Measurements from ENCODE around the gene LDB1.

Gene LDB1

GRCh38 chr10:102113956-102114857 is 6.0 kb downstream of the LDB1 start:
- DNase-seq (ENCODE audit: insufficient read length, low spot score) (no peak), FAIRE-seq (no peak)

- DNase-seq (ENCODE audit: insufficient read length, low spot score), result no peak
- FAIRE-seq, result no peak
These were observed 6.8 kb downstream of the LDB1 start for GRCh38 chr10:102113261-102113955.

- no peak for DNase-seq (ENCODE audit: insufficient read length, low spot score)
- no peak for FAIRE-seq
These were observed 7.9 kb downstream of the LDB1 start for GRCh38 chr10:102112210-102112817.

GRCh38 chr10:102111276-102111675 is 8.9 kb downstream of the LDB1 start:
- no peak for DNase-seq (ENCODE audit: insufficient read length, low spot score)
- no peak for FAIRE-seq

- DNase-seq (ENCODE audit: insufficient read length, low spot score) (no peak), FAIRE-seq (no peak)
These were observed 10.7 kb downstream of the LDB1 start for GRCh38 chr10:102109166-102110116.

- FAIRE-seq (no peak), DNase-seq (ENCODE audit: insufficient read length, low spot score) (no peak)
These were observed 13.2 kb downstream of the LDB1 start for GRCh38 chr10:102106998-102107397.

GRCh38 chr10:102102421-102102820 is 17.7 kb downstream of the LDB1 start:
- DNase-seq (ENCODE audit: insufficient read length, low spot score) (no peak), FAIRE-seq (no peak)

GRCh38 chr10:102101152-102101551 is 19.0 kb downstream of the LDB1 start:
- DNase-seq (ENCODE audit: insufficient read length, low spot score), result no peak
- no peak for FAIRE-seq

- FAIRE-seq (no peak), DNase-seq (ENCODE audit: insufficient read length, low spot score) (no peak)
These were observed 23.7 kb downstream of the LDB1 start for GRCh38 chr10:102096449-102096848.

GRCh38 chr10:102090772-102091171 is 29.4 kb downstream of the LDB1 start:
- FAIRE-seq, result no peak
- DNase-seq (ENCODE audit: insufficient read length, low spot score), result no peak

- FAIRE-seq (no peak), DNase-seq (ENCODE audit: insufficient read length, low spot score) (no peak)
These were observed 34.0 kb downstream of the LDB1 start for GRCh38 chr10:102086196-102086595.

GRCh38 chr10:102085336-102085735 is 34.8 kb downstream of the LDB1 start:
- DNase-seq (ENCODE audit: insufficient read length, low spot score) (no peak), FAIRE-seq (no peak)

GRCh38 chr10:102083541-102083940 is 36.6 kb downstream of the LDB1 start:
- FAIRE-seq (no peak), DNase-seq (ENCODE audit: insufficient read length, low spot score) (no peak)

GRCh38 chr10:102072673-102073527 is 47.3 kb downstream of the LDB1 start:
- FAIRE-seq (peak; percentile 69), DNase-seq (ENCODE audit: insufficient read length, low spot score) (peak; percentile 85)

- FAIRE-seq (no peak), DNase-seq (ENCODE audit: insufficient read length, low spot score) (no peak)
These were observed 51.1 kb downstream of the LDB1 start for GRCh38 chr10:102069071-102069470.

GRCh38 chr10:102068216-102068615 is 52.0 kb downstream of the LDB1 start:
- DNase-seq (ENCODE audit: insufficient read length, low spot score), result no peak

GRCh38 chr10:102067091-102067916 is 52.9 kb downstream of the LDB1 start:
- DNase-seq (ENCODE audit: insufficient read length, low spot score), result no peak
- no peak for FAIRE-seq

More at GRCh38 chr10:102068216-102068615, 52.0 kb downstream of the LDB1 start:
- no peak for FAIRE-seq

- FAIRE-seq (no peak), DNase-seq (ENCODE audit: insufficient read length, low spot score) (no peak)
These were observed 53.6 kb downstream of the LDB1 start for GRCh38 chr10:102066399-102067088.
